ENCODE data around the gene SLC35G1.

The SLC35G1 gene

DNA sequence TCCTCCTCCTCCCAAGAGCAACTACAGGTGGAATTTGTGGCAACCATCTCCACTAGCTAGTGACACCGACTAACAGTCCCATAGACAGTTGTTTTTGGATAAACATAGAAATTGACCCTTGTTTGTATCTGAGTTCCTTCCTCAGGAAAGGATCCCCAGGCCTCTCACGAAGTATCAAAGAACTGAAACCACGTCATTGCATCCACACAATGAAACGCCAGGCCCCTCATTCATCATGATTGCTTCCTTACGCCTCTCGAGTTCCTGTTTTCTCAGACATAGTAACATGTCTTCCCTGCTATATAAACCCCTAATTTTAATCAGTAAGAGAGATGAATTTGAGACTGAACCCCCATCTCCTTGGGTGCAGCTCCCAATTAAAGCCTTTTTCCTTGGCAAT lies 18.1 kb downstream of the SLC35G1 start:
- TF ChIP-seq, protein P1, sequence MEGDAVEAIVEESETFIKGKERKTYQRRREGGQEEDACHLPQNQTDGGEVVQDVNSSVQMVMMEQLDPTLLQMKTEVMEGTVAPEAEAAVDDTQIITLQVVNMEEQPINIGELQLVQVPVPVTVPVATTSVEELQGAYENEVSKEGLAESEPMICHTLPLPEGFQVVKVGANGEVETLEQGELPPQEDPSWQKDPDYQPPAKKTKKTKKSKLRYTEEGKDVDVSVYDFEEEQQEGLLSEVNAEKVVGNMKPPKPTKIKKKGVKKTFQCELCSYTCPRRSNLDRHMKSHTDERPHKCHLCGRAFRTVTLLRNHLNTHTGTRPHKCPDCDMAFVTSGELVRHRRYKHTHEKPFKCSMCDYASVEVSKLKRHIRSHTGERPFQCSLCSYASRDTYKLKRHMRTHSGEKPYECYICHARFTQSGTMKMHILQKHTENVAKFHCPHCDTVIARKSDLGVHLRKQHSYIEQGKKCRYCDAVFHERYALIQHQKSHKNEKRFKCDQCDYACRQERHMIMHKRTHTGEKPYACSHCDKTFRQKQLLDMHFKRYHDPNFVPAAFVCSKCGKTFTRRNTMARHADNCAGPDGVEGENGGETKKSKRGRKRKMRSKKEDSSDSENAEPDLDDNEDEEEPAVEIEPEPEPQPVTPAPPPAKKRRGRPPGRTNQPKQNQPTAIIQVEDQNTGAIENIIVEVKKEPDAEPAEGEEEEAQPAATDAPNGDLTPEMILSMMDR (IDR thresholded peaks at IDR 0.05; ENCODE audit: borderline replicate concordance, insufficient read depth, low read depth, low read length): no peak
- H3K4me3 ChIP-seq (ENCODE audit: low read depth, low read length): no peak overlapping the region

DNA sequence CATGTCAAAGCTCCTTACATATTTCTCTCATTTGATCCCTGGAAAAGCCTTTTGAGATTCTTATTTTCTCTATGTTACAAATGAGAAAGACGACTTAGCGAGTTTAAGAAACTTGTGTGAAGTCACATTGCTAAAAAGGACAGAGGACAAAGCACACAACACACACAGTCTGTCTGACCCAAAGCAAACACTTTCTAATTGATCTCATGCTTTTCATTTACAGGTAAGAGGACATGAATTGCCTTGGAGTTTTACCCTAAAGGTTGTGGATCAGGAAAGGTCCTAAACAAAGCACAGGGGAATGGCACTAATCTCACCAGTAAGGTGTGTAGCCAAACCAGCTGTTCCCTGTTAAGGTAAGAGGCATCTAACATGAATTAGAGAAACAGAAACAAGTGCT lies 18.7 kb downstream of the SLC35G1 start:
- TF ChIP-seq, protein P1 (IDR thresholded peaks at IDR 0.05; ENCODE audit: borderline replicate concordance, insufficient read depth, low read depth, low read length): no peak
- no peak overlapping the region for H3K4me3 ChIP-seq (ENCODE audit: low read depth, low read length)

DNA sequence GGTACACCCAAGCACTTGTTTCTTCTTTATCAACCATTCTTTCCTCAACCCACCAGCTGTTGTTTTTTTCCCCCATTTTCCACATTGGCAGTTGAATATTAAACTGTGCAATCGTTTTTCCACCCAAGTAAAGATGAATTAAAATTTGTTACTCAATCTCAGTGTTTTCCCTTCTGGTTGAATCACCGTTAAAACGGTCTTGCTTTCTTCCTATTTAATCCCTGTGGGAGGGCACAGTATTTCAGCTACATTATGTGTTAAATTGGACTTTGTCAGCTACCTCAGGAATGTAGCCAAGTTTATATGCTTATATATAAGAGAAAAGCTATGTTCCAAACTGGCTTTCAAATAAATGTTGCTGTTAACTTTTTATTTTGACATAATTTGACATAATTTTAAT lies 19.9 kb downstream of the SLC35G1 start:
- TF ChIP-seq, protein P1 (IDR thresholded peaks at IDR 0.05; ENCODE audit: borderline replicate concordance, insufficient read depth, low read depth, low read length): no peak
- H3K4me3 ChIP-seq (ENCODE audit: low read depth, low read length): no peak overlapping the region

DNA sequence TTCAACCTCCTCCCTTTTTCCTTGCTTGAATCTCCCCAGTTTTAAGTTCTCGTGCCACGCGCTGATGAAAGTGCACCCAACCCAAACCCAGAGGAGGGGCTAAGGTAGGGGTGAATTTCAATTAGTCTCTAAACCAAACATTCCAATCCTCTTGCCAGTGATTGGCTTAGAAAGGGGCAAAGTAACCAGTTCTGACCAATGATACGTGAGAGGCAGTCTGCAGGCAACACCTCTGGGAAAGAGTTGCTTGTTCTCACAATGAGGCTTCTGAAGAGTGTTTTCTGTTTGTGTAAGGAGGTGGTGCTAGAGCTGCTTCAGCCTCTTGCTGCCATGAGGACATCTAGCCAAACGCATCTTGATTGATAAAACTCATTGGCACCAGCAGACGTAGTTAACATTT lies 21.8 kb downstream of the SLC35G1 start:
- TF ChIP-seq, protein P1 (IDR thresholded peaks at IDR 0.05; ENCODE audit: borderline replicate concordance, insufficient read depth, low read depth, low read length): no peak
- no peak overlapping the region for H3K4me3 ChIP-seq (ENCODE audit: low read depth, low read length)

DNA sequence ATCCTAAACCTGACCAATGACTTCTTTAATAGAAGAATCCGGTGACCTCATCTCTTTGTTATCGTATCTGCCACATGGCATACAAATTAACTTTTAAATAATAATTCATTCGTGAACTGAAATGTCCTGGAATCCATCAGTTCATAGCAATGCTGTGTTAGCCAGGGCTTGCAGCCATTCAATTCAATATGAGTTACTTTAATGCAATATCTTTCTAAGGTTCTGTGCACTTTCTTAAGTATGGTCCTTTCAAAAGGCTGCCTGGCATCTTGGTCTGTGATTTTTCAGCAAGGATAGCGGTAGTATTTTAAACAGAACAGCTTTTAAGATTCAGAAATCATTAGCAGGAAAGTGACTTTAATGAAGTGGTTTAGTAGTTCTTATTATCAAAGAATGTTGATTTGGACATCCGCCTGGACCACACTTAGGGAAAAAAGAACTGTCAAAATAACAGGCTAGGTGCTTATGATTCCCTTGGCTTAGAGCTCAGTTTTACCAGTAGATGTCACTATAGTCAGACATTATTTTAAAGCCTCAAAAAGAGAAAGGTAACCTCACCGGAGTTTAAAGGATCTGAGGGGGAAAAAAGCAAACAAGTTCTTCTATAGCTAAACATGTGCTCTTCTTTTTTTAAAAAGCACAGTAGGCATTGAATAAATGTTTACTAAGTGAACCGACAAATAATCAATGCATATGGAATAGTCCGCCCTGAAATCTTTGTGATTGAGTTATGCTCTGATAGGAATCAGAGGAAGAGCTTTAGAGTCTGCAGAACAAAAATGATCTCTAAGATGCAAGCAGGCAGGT lies 22.7 kb downstream of the SLC35G1 start:
- TF ChIP-seq, protein P1 (IDR thresholded peaks at IDR 0.05; ENCODE audit: borderline replicate concordance, insufficient read depth, low read depth, low read length): peak; percentile 13; the same call in 1 of the 2 replicates
- H3K4me3 ChIP-seq (ENCODE audit: low read depth, low read length): no peak overlapping the region

DNA sequence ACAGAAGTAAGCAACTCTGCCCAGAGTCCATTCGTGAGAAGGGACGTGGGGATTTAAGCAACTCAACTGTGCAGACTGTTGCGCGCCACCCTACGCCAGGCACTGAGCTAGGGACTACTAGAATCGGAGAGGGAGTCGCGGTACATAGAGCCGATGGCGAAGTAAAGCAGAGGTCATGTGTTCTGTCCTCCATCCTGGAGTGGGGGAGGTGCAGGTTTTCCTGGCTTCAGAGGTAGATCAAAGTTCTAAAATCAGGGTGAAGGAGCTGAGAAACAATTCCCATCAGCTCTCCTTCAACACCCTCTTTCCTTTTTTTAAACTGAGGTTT lies 23.2 kb downstream of the SLC35G1 start:
- TF ChIP-seq, protein P1 (IDR thresholded peaks at IDR 0.05; ENCODE audit: borderline replicate concordance, insufficient read depth, low read depth, low read length): no peak
- no peak overlapping the region for H3K4me3 ChIP-seq (ENCODE audit: low read depth, low read length)

DNA sequence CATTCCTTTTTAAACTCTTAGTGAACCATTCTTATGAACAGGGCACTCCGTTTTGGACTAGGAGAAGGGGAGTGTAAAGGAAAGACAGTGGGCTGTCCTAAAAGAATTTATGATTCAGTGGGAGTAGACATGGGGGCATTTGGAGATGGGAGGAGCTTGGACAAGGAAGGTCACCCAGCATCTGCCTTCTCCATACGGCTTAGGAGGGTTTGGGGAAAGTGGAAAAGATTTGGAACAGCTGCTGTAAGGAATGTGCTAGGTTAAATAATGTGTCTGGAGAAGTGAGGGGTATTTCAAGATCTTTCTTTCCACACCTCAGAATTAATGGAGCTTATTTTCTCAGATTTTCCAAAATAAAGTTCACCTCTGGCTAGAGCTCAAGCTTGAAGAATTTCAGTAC lies 24.0 kb downstream of the SLC35G1 start:
- TF ChIP-seq, protein P1 (IDR thresholded peaks at IDR 0.05; ENCODE audit: borderline replicate concordance, insufficient read depth, low read depth, low read length): no peak
- H3K4me3 ChIP-seq (ENCODE audit: low read depth, low read length): no peak overlapping the region
